NCI-H2081 (cell line): ENCODE measurements around the gene KIF14.
"Not testable (repeated sequence)": the region's sequence is repeated elsewhere in the genome, so short reads cannot be mapped to it uniquely, and the experiment has no call there.

Experiments
- DNase-seq, 2 experiments: peaks; one replicate each; lab custom pipeline; 2025; lab: John Stamatoyannopoulos, UW

The KIF14 gene

GRCh38 chr1:200631375-200631774 is 10.8 kb upstream of the KIF14 start:
- no peak for DNase-seq

GRCh38 chr1:200630515-200630899 is 10.0 kb upstream of the KIF14 start:
- not testable (repeated sequence) for DNase-seq

GRCh38 chr1:200629876-200630514 is 9.4 kb upstream of the KIF14 start:
- DNase-seq: no peak

GRCh38 chr1:200628223-200628881 is 7.8 kb upstream of the KIF14 start:
- no peak for DNase-seq

GRCh38 chr1:200627575-200628222 is 7.1 kb upstream of the KIF14 start:
- no peak for DNase-seq

- no peak for DNase-seq
These were observed 6.4 kb upstream of the KIF14 start for GRCh38 chr1:200626853-200627534.

- DNase-seq: no peak
These were observed 4.9 kb upstream of the KIF14 start for GRCh38 chr1:200625381-200625824.

- DNase-seq: no peak
These were observed 4.3 kb upstream of the KIF14 start for GRCh38 chr1:200624679-200625335.

- DNase-seq: no peak
These were observed 668 bp downstream of the KIF14 start for GRCh38 chr1:200619894-200620272.

- no peak for DNase-seq
These were observed 9.7 kb downstream of the KIF14 start for GRCh38 chr1:200610846-200611245.

- DNase-seq: no peak
These were observed 17.9 kb downstream of the KIF14 start for GRCh38 chr1:200602632-200603031.

GRCh38 chr1:200590001-200590400 is 30.6 kb downstream of the KIF14 start:
- DNase-seq: no peak

- DNase-seq: no peak
These were observed 31.9 kb downstream of the KIF14 start for GRCh38 chr1:200588698-200589097.

GRCh38 chr1:200564319-200564718 is 56.2 kb downstream of the KIF14 start:
- no peak for DNase-seq

- DNase-seq: no peak
These were observed 58.7 kb downstream of the KIF14 start for GRCh38 chr1:200561856-200562214.

- peak; percentile 32 to 53 for DNase-seq
These were observed 61.6 kb downstream of the KIF14 start for GRCh38 chr1:200558866-200559459.

- peak; percentile 25 to 45 for DNase-seq
These were observed 64.5 kb downstream of the KIF14 start for GRCh38 chr1:200556002-200556401.

GRCh38 chr1:200552737-200553136 is 67.8 kb downstream of the KIF14 start:
- DNase-seq: not testable (repeated sequence)

- DNase-seq: no peak
These were observed 70.2 kb downstream of the KIF14 start for GRCh38 chr1:200550367-200550766.

GRCh38 chr1:200547386-200547785 is 73.2 kb downstream of the KIF14 start:
- no peak for DNase-seq

- DNase-seq: no peak
These were observed 74.0 kb downstream of the KIF14 start for GRCh38 chr1:200546577-200546976.

- no peak for DNase-seq
These were observed 78.4 kb downstream of the KIF14 start for GRCh38 chr1:200542162-200542561.
